T-cell (primary cell): ENCODE data around the gene USO1. TPM values are rescaled to one million over a fixed set of nuclear protein-coding genes. Genes with fewer than 3 reads are reported as not detected.

ENCODE experiments used
- ATAC-seq, 4 experiments: fragments of 200-7000 bp in 3 of 4; fragments of 150-1000 bp in 1 of 4; cut with Tn5 transposase; replicated peaks in 1 of 4; 1 replicate in 3 of 4; 2 replicates in 1 of 4; pipeline ENCODE4 v1.10.0; 2021; ENCODE audit warnings: moderate library complexity in 3 of 4, mild to moderate bottlenecking in 2 of 4, moderate number of reproducible peaks in 1 of 4
- CTCF ChIA-PET, 2 donors: fragments of 300-600 bp; sonication (Branson Sonifier 250); formaldehyde crosslinking; loops; one replicate each; lab custom pipeline; 2022; ENCODE audit warnings: antibody characterized with exemption in 2 of 2; lab: Charles Lee
- POLR2A ChIA-PET, 2 donors: fragments of 300-600 bp; sonication (Branson Sonifier 250); formaldehyde crosslinking; loops; one replicate each; lab custom pipeline; 2022; ENCODE audit warnings: antibody characterized with exemption in 2 of 2; lab: Charles Lee
- DNase-seq, 35 experiments: peaks; one replicate each; pipeline versions ENCODE4 v3.0.0 to v3.0.0-alpha.2; 2013 to 2023
- H3K27ac ChIP-seq: one replicate; pipeline ENCODE4 v1.5.1; 2013; ENCODE audit warnings: low read length
- H3K27me3 ChIP-seq, 2 experiments: replicated peaks in 1 of 2; 1 replicate in 1 of 2; 2 replicates in 1 of 2; pipeline versions ENCODE4 v1.6.1 to v1.7.0; 2013; ENCODE audit warnings: low read length in 1 of 2, mixed read lengths in 1 of 2; ENCODE audit not compliant: control insufficient read depth in 2 of 2, insufficient read depth in 2 of 2; ENCODE audit errors: extremely low read depth in 1 of 2
- H3K36me3 ChIP-seq, 2 donors: 1 replicate in 1 of 2; 2 replicates in 1 of 2; pipeline versions ENCODE4 v1.6.1 to v1.7.0; 2013; ENCODE audit warnings: low read length in 1 of 2; ENCODE audit not compliant: control insufficient read depth in 2 of 2, insufficient read depth in 1 of 2; ENCODE audit errors: extremely low read depth in 1 of 2
- H3K4me1 ChIP-seq, 2 experiments: 1 replicate in 1 of 2; 2 replicates in 1 of 2; pipeline versions ENCODE4 v1.6.1 to v1.7.0; 2013; ENCODE audit warnings: low read length in 2 of 2, mixed read lengths in 1 of 2; ENCODE audit not compliant: insufficient read depth in 2 of 2, control insufficient read depth in 1 of 2; ENCODE audit errors: extremely low read depth in 1 of 2
- H3K4me3 ChIP-seq, 2 donors: 1 replicate in 1 of 2; 2 replicates in 1 of 2; pipeline versions ENCODE4 v1.5.1 to v1.7.0; 2013; ENCODE audit warnings: mild to moderate bottlenecking in 2 of 2, low read length in 1 of 2, moderate library complexity in 1 of 2; ENCODE audit not compliant: control insufficient read depth in 1 of 2; ENCODE audit errors: extremely low read depth in 1 of 2
- H3K9me3 ChIP-seq: 2 replicates; pipeline ENCODE4 v1.7.0; 2013
- H3K27ac Mint-ChIP-seq, 2 donors: one replicate each; pipeline ENCODE4 v1.8.0; 2020 to 2021; ENCODE audit warnings: mild to moderate bottlenecking in 2 of 2, mixed read lengths in 2 of 2
- H3K27me3 Mint-ChIP-seq, 2 donors: one replicate each; pipeline ENCODE4 v1.8.0; 2021 to 2022; ENCODE audit warnings: mixed read lengths in 2 of 2
- H3K36me3 Mint-ChIP-seq: one replicate; pipeline ENCODE4 v1.8.0; 2021; ENCODE audit warnings: mixed read lengths
- H3K4me1 Mint-ChIP-seq, 3 donors: one replicate each; pipeline ENCODE4 v1.8.0; 2020 to 2022; ENCODE audit warnings: mixed read lengths in 3 of 3, mild to moderate bottlenecking in 1 of 3
- H3K4me3 Mint-ChIP-seq, 3 donors: one replicate each; pipeline ENCODE4 v1.8.0; 2020 to 2022; ENCODE audit warnings: mild to moderate bottlenecking in 3 of 3, mixed read lengths in 3 of 3, moderate library complexity in 3 of 3
- H3K9me3 Mint-ChIP-seq, 3 donors: one replicate each; pipeline ENCODE4 v1.8.0; 2020 to 2022; ENCODE audit warnings: mixed read lengths in 3 of 3
- WGBS: methylation state at CpG from one replicate; pipeline ENCODE4 v1.1.5; 2013; ENCODE audit warnings: missing lambda C conversion rate; ENCODE audit not compliant: insufficient coverage; 5-methylcytosine and 5-hydroxymethylcytosine counted together
- total RNA-seq, 35 experiments: library from RNA in 6 of 35; stranded (reverse) in 6 of 35; fragments of 120-200 nt in 1 of 35; gene quantifications; one replicate each; pipeline versions ENCODE4 v1.2.1 to v1.2.4 and lab custom pipeline; 2013 to 2026

Gene USO1
- total RNA-seq, 5 donors from 2014 or later (not counting 1 experiment from before 2014, with no cell fraction given) = 24.9 to 40.5 (median 34.6) TPM

- Mint-ChIP-seq H3K27ac (no peak overlapping the region), H3K27me3 (no peaks in the 10 kb centered on the region), H3K4me3 (no peak overlapping the region), H3K9me3 (no peaks in the 10 kb centered on the region), H3K36me3 (peaks cover 15% of the 10 kb centered on the region), H3K4me1 (peaks cover 17 to 25% (median 18%) of the 10 kb centered on the region in 3 donors)
- ChIA-PET CTCF (interaction anchor here in 1 of 2 donors (0.6 kb wide), 1 partner anchor 219 kb away, joined by 3 read pairs; no protein-coding TSS in a partner anchor), POLR2A (interaction anchor here (0.5 to 0.8 kb wide), 3 partner anchors 23 to 99 kb away, joined by 3 read pairs; no protein-coding TSS in a partner anchor)
- Histone ChIP-seq H3K27me3 (no peaks in the 10 kb centered on the region), H3K4me3 (no peak overlapping the region), H3K4me1 (no peaks in the 10 kb centered on the region), H3K9me3 (no peaks in the 10 kb centered on the region), H3K27ac (no peak overlapping the region), H3K36me3 (peaks cover 0 to 4% of the 10 kb centered on the region in 2 donors)
- no peak for ATAC-seq
- no peak for DNase-seq
- no CpG with 5 or more reads among the region's 2 CpGs for WGBS
Measured at GRCh38 chr4:75745161-75745560, 20.8 kb downstream of the USO1 start.

GRCh38 chr4:75745721-75746199, 21.4 kb downstream of the USO1 start:
- H3K4me3 Mint-ChIP-seq = no peak overlapping the region
- CTCF ChIA-PET = interaction anchor here (0.5 to 0.6 kb wide), 2 partner anchors 120 to 1040 kb away, joined by 3 to 5 read pairs; no protein-coding TSS in a partner anchor
- H3K27ac Mint-ChIP-seq = no peak overlapping the region
- ATAC-seq (no peak), DNase-seq (no peak)
- WGBS = no CpG with 5 or more reads among the region's 9 CpGs
- POLR2A ChIA-PET = interaction anchor here in 1 of 2 donors (0.5 to 0.8 kb wide), 2 partner anchors 8 to 31 kb away, joined by 3 read pairs; no protein-coding TSS in a partner anchor
- H3K9me3 ChIP-seq = no peaks in the 10 kb centered on the region
- H3K27me3 ChIP-seq = no peaks in the 10 kb centered on the region
- H3K36me3 ChIP-seq = peaks cover 0 to 4% of the 10 kb centered on the region in 2 donors
- no peak overlapping the region for H3K27ac ChIP-seq
- no peaks in the 10 kb centered on the region for H3K4me1 ChIP-seq
- no peak overlapping the region for H3K4me3 ChIP-seq
- H3K9me3 Mint-ChIP-seq = no peaks in the 10 kb centered on the region
- H3K27me3 Mint-ChIP-seq = no peaks in the 10 kb centered on the region
- H3K4me1 Mint-ChIP-seq = peaks cover 16 to 25% (median 17%) of the 10 kb centered on the region in 3 donors
- peaks cover 15% of the 10 kb centered on the region for H3K36me3 Mint-ChIP-seq

- peaks cover 11 to 35% of the 10 kb centered on the region in 2 donors for H3K36me3 ChIP-seq
- H3K27ac ChIP-seq = no peak overlapping the region
- Mint-ChIP-seq H3K4me3 (no peak overlapping the region), H3K27ac (no peak overlapping the region), H3K36me3 (peaks cover 30% of the 10 kb centered on the region), H3K27me3 (no peaks in the 10 kb centered on the region), H3K9me3 (no peaks in the 10 kb centered on the region), H3K4me1 (no peaks in the 10 kb centered on the region)
- POLR2A ChIA-PET = interaction anchor here in 1 of 2 donors (0.6 kb wide), 1 partner anchor 26 kb away, joined by 4 read pairs; no protein-coding TSS in a partner anchor
- no peak overlapping the region for H3K4me3 ChIP-seq
- H3K4me1 ChIP-seq = no peaks in the 10 kb centered on the region
- DNase-seq (no peak), ATAC-seq (no peak)
- H3K9me3 ChIP-seq = no peaks in the 10 kb centered on the region
- WGBS = 100% methylated on average over 5 of the region's 7 CpGs
- CTCF ChIA-PET = interaction anchor here (0.9 to 1.4 kb wide), 2 partner anchors 11 to 29 kb away, joined by 4 to 5 read pairs; partner anchors contain the start of gene USO1 (in 1 of the 2)
- H3K27me3 ChIP-seq = no peaks in the 10 kb centered on the region
Measured at GRCh38 chr4:75752637-75753036, 28.3 kb downstream of the USO1 start.

- Mint-ChIP-seq H3K4me3 (no peak overlapping the region), H3K27ac (no peak overlapping the region), H3K4me1 (peaks cover 0 to 11% (median 4%) of the 10 kb centered on the region in 3 donors), H3K9me3 (no peaks in the 10 kb centered on the region), H3K36me3 (peaks cover 44% of the 10 kb centered on the region), H3K27me3 (no peaks in the 10 kb centered on the region)
- ATAC-seq (no peak), DNase-seq (no peak)
- Histone ChIP-seq H3K27me3 (no peaks in the 10 kb centered on the region), H3K4me3 (no peak overlapping the region), H3K9me3 (no peaks in the 10 kb centered on the region), H3K4me1 (no peaks in the 10 kb centered on the region), H3K27ac (no peak overlapping the region), H3K36me3 (peaks cover 6 to 21% of the 10 kb centered on the region in 2 donors)
- ChIA-PET CTCF (no interaction called here), POLR2A (no interaction called here)
Measured at GRCh38 chr4:75769036-75769435, 44.7 kb downstream of the USO1 start.

- ChIA-PET CTCF (no interaction called here), POLR2A (interaction anchor here in 1 of 2 donors (0.6 kb wide), 1 partner anchor 120 kb away, joined by 3 read pairs; no protein-coding TSS in a partner anchor)
- Histone ChIP-seq H3K27me3 (no peaks in the 10 kb centered on the region), H3K36me3 (peaks cover 9 to 44% of the 10 kb centered on the region in 2 donors), H3K9me3 (no peaks in the 10 kb centered on the region), H3K4me1 (no peaks in the 10 kb centered on the region), H3K4me3 (no peak overlapping the region), H3K27ac (no peak overlapping the region)
- H3K27ac Mint-ChIP-seq = no peak overlapping the region
- DNase-seq (no peak), ATAC-seq (no peak)
- no CpG with 5 or more reads among the region's 1 CpG for WGBS
- no peaks in the 10 kb centered on the region for H3K27me3 Mint-ChIP-seq
- H3K4me3 Mint-ChIP-seq = no peak overlapping the region
- peaks cover 0 to 11% (median 4%) of the 10 kb centered on the region in 3 donors for H3K4me1 Mint-ChIP-seq
- H3K9me3 Mint-ChIP-seq = peaks cover 0 to 5% (median 0%) of the 10 kb centered on the region in 3 donors
- peaks cover 55% of the 10 kb centered on the region for H3K36me3 Mint-ChIP-seq
Measured at GRCh38 chr4:75771607-75772006, 47.2 kb downstream of the USO1 start.

- Mint-ChIP-seq H3K4me3 (no peak overlapping the region), H3K27me3 (no peaks in the 10 kb centered on the region), H3K4me1 (peaks cover 0 to 4% (median 4%) of the 10 kb centered on the region in 3 donors), H3K9me3 (peaks cover 0 to 5% (median 0%) of the 10 kb centered on the region in 3 donors), H3K36me3 (peaks cover 68% of the 10 kb centered on the region), H3K27ac (no peak overlapping the region)
- ChIA-PET POLR2A (no interaction called here), CTCF (no interaction called here)
- H3K4me1 ChIP-seq = no peaks in the 10 kb centered on the region
- H3K27ac ChIP-seq = no peak overlapping the region
- WGBS = no CpG with 5 or more reads among the region's 2 CpGs
- peaks cover 3 to 69% of the 10 kb centered on the region in 2 donors for H3K36me3 ChIP-seq
- no peaks in the 10 kb centered on the region for H3K9me3 ChIP-seq
- no peaks in the 10 kb centered on the region for H3K27me3 ChIP-seq
- no peak for DNase-seq
- no peak for ATAC-seq
- no peak overlapping the region for H3K4me3 ChIP-seq
Measured at GRCh38 chr4:75777589-75777988, 53.2 kb downstream of the USO1 start.
